Spleen (tissue), 7 donors: ENCODE results near the gene CYP39A1.

ENCODE experiments used
- POLR2A ChIP-seq, 3 donors: fragments of 450-650 bp; IDR thresholded peaks; one replicate each; pipeline ENCODE4 v1.5.1; 2017; ENCODE audit warnings: antibody characterized with exemption in 3 of 3, mild to moderate bottlenecking in 1 of 3
- TF ChIP-seq, protein P1 (sequence below), 11 experiments: fragments of 200-600 bp in 7 of 11; fragments of 450-650 bp in 4 of 11; sonication (generic) in 4 of 11; IDR thresholded peaks in 8 of 11; conservative IDR thresholded peaks in 3 of 11; 1 replicate in 7 of 11; 2 replicates in 4 of 11; pipeline versions ENCODE4 v1.4.0 to v1.8.0; 2016 to 2021; ENCODE audit warnings: antibody characterized with exemption in 11 of 11, inconsistent platforms in 4 of 11, mild to moderate bottlenecking in 1 of 11
- donor health status: DM: no; HTN: no; CAD: no; lungs with moderate emphysema.
- donor health status: DM: no; HTN: no; CAD: no.
- donor health status: DM: no; HTN: no; CAD: no.

DNA sequence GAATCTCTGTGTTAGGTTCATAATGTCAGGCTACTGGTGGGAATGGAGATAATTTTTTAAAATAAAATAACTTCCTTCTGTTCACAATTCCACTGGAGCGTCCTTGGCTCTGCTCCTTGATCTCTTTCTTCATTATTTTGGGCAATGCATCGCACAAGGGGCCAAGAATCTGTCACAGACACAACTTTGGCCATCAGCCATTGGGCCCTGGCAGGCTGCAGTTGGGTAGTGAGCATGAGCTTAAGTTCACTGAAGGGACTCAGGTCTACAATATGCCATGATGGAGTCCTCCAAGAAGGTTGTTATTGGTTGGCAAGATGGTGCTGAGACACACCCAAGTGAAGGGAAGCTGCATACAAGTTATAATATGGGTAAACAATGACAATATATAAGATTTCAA, 40.0 kb downstream of the CYP39A1 start:
- TF ChIP-seq, protein P1, sequence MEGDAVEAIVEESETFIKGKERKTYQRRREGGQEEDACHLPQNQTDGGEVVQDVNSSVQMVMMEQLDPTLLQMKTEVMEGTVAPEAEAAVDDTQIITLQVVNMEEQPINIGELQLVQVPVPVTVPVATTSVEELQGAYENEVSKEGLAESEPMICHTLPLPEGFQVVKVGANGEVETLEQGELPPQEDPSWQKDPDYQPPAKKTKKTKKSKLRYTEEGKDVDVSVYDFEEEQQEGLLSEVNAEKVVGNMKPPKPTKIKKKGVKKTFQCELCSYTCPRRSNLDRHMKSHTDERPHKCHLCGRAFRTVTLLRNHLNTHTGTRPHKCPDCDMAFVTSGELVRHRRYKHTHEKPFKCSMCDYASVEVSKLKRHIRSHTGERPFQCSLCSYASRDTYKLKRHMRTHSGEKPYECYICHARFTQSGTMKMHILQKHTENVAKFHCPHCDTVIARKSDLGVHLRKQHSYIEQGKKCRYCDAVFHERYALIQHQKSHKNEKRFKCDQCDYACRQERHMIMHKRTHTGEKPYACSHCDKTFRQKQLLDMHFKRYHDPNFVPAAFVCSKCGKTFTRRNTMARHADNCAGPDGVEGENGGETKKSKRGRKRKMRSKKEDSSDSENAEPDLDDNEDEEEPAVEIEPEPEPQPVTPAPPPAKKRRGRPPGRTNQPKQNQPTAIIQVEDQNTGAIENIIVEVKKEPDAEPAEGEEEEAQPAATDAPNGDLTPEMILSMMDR (IDR thresholded peaks at IDR 0.05 in 8 of 11, conservative IDR thresholded peaks at IDR 0.05 in 3 of 11), result no peak
- TF ChIP-seq POLR2A (IDR thresholded peaks at IDR 0.05), result no peak
